HFFc6 (cell line): ENCODE results near the gene OR4S1. TPM values are rescaled to one million over a fixed set of nuclear protein-coding genes. Genes with fewer than 3 reads are reported as not detected.

Experiments used
- DNase-seq: peaks from one replicate; pipeline ENCODE4 v3.0.0-alpha.2; 2018
- H3K27ac Mint-ChIP-seq: 2 replicates; pipeline ENCODE4 v1.8.0; 2020; ENCODE audit warnings: mild to moderate bottlenecking, mixed read lengths
- H3K27me3 Mint-ChIP-seq: 2 replicates; pipeline ENCODE4 v1.8.0; 2021; ENCODE audit warnings: mild to moderate bottlenecking, moderate library complexity, mixed read lengths; ENCODE audit not compliant: insufficient read depth
- H3K36me3 Mint-ChIP-seq: 2 replicates; pipeline ENCODE4 v1.8.0; 2021; ENCODE audit warnings: low read depth, mixed read lengths
- H3K4me1 Mint-ChIP-seq: 2 replicates; pipeline ENCODE4 v1.8.0; 2020; ENCODE audit warnings: low read depth, mixed read lengths
- H3K4me3 Mint-ChIP-seq: 2 replicates; pipeline ENCODE4 v1.8.0; 2020; ENCODE audit warnings: mild to moderate bottlenecking, moderate library complexity, mixed read lengths
- H3K9me3 Mint-ChIP-seq: 2 replicates; pipeline ENCODE4 v1.8.0; 2020; ENCODE audit warnings: mild to moderate bottlenecking, mixed read lengths
- long read RNA-seq: library from polyadenylated mRNA; unstranded; transcript quantifications from one replicate; pipeline ENCODE4 v2.0.0, GENCODE V29; 2019
- total RNA-seq, 6 experiments: library from RNA; stranded (reverse); fragmentation: NEBNext Ultra II Directional; extraction: Animal tissue kit (Norgen Biotek cat#: 25700); gene quantifications; 2 replicates in 1 of 6; 3 replicates in 5 of 6; pipeline ENCODE4 v1.2.3, GENCODE V29; 2021
- TF ChIP-seq, protein P1 (sequence below): fragments of 200-600 bp; sonication (generic); IDR thresholded peaks from 2 replicates; pipeline ENCODE4 v1.5.0; 2021; ENCODE audit warnings: antibody characterized with exemption, mild to moderate bottlenecking

OR4S1 gene, protein sequence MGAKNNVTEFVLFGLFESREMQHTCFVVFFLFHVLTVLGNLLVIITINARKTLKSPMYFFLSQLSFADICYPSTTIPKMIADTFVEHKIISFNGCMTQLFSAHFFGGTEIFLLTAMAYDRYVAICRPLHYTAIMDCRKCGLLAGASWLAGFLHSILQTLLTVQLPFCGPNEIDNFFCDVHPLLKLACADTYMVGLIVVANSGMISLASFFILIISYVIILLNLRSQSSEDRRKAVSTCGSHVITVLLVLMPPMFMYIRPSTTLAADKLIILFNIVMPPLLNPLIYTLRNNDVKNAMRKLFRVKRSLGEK
- not detected for total RNA-seq
- long read RNA-seq: 0 reads

DNA sequence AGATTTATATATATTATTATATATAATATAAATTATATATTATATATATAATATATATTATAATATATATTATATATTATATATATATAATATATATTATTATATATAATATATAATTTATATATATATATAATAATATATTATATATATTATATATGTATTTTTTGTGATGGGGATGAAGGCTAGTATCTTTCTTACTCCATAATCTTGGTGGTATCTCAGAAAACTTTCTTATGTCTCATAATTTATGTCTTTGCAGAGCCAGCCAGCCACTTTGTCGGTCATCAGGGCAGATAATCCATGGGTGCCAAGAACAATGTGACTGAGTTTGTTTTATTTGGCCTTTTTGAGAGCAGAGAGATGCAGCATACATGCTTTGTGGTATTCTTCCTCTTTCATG is at the start of gene OR4S1:
TSS of gene OR4S1 (plus strand) at position 301 of the 400 bp plus-strand sequence. CDS start at position 301, 0 bp downstream.
- Mint-ChIP-seq H3K4me3 (no peak within 1 kb of the TSS), H3K4me1 (no peaks in the 10 kb centered on the region), H3K36me3 (no peaks in the 10 kb centered on the region), H3K9me3 (no peaks in the 10 kb centered on the region), H3K27me3 (no peaks in the 10 kb centered on the region), H3K27ac (no peak within 1 kb of the TSS)
- TF ChIP-seq, protein P1, sequence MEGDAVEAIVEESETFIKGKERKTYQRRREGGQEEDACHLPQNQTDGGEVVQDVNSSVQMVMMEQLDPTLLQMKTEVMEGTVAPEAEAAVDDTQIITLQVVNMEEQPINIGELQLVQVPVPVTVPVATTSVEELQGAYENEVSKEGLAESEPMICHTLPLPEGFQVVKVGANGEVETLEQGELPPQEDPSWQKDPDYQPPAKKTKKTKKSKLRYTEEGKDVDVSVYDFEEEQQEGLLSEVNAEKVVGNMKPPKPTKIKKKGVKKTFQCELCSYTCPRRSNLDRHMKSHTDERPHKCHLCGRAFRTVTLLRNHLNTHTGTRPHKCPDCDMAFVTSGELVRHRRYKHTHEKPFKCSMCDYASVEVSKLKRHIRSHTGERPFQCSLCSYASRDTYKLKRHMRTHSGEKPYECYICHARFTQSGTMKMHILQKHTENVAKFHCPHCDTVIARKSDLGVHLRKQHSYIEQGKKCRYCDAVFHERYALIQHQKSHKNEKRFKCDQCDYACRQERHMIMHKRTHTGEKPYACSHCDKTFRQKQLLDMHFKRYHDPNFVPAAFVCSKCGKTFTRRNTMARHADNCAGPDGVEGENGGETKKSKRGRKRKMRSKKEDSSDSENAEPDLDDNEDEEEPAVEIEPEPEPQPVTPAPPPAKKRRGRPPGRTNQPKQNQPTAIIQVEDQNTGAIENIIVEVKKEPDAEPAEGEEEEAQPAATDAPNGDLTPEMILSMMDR: no peak
- no peak for DNase-seq

DNA sequence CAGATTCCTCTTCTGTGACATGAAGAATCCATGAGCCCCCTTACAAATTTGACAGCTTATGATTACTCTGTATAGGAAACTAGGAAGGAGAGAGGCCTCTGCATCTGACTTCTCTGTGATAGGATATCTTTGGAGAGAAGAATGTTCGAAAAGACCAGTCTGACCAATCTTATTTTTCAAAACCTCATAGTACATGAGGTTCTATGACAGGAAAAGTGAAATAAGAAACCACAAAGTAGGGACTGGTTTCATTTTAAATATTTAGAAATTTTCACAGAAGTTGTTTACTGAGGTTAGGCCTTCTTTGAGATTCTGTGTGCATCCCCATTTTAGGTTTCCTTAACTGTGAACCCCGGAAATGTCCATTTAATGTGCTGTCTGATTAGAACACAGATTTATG is 44.4 kb upstream of the OR4S1 start:
- TF ChIP-seq, protein P1: no peak
- no peaks in the 10 kb centered on the region for H3K4me1 Mint-ChIP-seq
- H3K9me3 Mint-ChIP-seq: no peaks in the 10 kb centered on the region; the same call in 1 of the 2 replicates
- H3K27me3 Mint-ChIP-seq: no peaks in the 10 kb centered on the region
- no peak overlapping the region for H3K4me3 Mint-ChIP-seq
- H3K36me3 Mint-ChIP-seq: no peaks in the 10 kb centered on the region
- DNase-seq: no peak
- no peak overlapping the region for H3K27ac Mint-ChIP-seq

DNA sequence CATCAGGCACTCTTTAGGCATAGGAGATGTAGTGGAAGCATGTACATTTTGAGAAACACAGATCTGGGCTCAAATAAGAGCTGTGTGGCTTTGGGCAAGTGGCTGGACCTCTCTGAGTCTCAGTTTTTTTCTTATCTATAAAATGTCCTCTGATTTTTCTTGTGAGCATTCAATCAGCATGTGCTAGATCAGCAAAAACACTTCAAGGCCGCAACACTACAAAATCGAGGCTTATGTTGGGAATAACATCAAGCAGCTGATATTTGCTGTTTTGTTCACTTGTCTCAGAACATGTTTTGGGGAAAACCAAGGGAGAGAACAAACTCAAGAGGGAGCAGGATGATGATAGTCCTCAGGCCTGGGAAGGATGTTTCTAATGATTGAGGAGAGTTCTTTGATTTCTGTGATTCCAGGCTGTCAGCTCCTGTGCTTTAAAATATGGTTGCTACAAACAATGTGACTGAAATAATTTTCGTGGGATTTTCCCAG is 42.6 kb upstream of the OR4S1 start, which contains the start of gene OR4X1:
TSS of gene OR4X1 (plus strand) at position 439 of the 489 bp plus-strand sequence. CDS start at position 439, 0 bp downstream.
- TF ChIP-seq, protein P1: no peak

DNA sequence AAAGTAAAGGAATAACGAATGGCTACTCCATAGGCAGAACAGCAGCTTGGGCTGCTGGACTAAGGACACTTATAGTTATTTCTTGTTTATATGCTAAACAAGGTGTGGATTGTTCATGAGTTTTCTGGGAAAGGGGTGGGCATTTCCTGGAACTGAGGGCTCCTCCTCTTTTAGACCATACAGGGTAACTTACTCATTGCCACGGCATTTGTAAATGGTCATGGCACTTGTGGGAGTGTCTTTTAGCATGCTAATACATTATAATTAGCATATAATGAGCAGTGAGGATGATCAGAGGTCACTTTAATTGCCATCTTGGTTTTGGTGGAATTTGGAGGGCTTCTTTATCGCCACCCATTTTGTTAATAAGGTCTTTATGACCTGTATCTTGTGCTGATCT is 35.4 kb upstream of the OR4S1 start:
- Mint-ChIP-seq H3K4me3 (no peak overlapping the region), H3K27me3 (no peaks in the 10 kb centered on the region; the same call in 1 of the 2 replicates)
- TF ChIP-seq, protein P1: no peak

More for the DNA sequence above, 42.6 kb upstream of the OR4S1 start, which contains the start of gene OR4X1:
- Mint-ChIP-seq H3K27me3 (no peaks in the 10 kb centered on the region), H3K27ac (no peak within 1 kb of the TSS), H3K36me3 (no peaks in the 10 kb centered on the region), H3K9me3 (no peaks in the 10 kb centered on the region; the same call in 1 of the 2 replicates), H3K4me3 (no peak within 1 kb of the TSS), H3K4me1 (no peaks in the 10 kb centered on the region)
- DNase-seq: no peak

DNA sequence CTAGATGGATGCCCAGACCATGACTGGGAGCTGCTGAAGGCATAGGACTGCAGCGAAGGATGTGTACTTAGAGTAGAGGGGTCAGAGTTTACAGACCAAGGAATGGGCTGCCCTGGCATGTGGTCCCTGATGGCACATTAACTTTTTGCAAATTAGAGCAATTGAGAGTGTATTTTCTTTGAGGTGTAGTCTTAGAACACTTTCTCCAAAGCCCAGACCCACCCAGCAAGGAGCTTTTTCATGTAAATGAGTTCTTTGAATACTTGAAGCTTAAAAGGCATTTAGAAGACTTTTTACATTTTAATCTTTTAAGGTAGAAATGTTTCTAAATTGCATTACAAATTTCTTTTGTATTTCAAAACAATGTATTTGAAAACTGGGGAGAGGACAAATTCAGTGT is 33.4 kb upstream of the OR4S1 start:
- Mint-ChIP-seq H3K27me3 (no peaks in the 10 kb centered on the region; the same call in 1 of the 2 replicates), H3K4me1 (no peaks in the 10 kb centered on the region), H3K9me3 (no peaks in the 10 kb centered on the region), H3K4me3 (no peak overlapping the region), H3K36me3 (no peaks in the 10 kb centered on the region), H3K27ac (no peak overlapping the region)
- no peak for DNase-seq
- TF ChIP-seq, protein P1: no peak

More for the DNA sequence above, 35.4 kb upstream of the OR4S1 start:
- Mint-ChIP-seq H3K27ac (no peak overlapping the region), H3K36me3 (no peaks in the 10 kb centered on the region), H3K4me1 (no peaks in the 10 kb centered on the region), H3K9me3 (no peaks in the 10 kb centered on the region)
- DNase-seq: no peak
